IMR-90 (cell line): ENCODE data around the gene KLHDC7B. TPM values are rescaled to one million over a fixed set of nuclear protein-coding genes. Genes with fewer than 3 reads are reported as not detected.

Experiments
- ATAC-seq: fragments of 200-7000 bp; cut with Tn5 transposase; 2 replicates; pipeline ENCODE4 v1.9.1; 2020; ENCODE audit warnings: low read depth, mild to moderate bottlenecking, moderate library complexity
- BruUV-seq: library from RNA; stranded (reverse); fragments of 400-500 nt; replicated peaks from 2 replicates; lab custom pipeline; 2021; lab: Mats Ljungman, UMichigan
- CTCF ChIA-PET: fragments of 300-600 bp; formaldehyde crosslinking; extraction: SDS; loops from one replicate; lab custom pipeline; 2021; ENCODE audit warnings: antibody characterized with exemption; lab: Yijun Ruan, JAX
- POLR2A ChIA-PET: fragments of 300-600 bp; sonication (Branson Sonifier 250); formaldehyde crosslinking; loops from one replicate; lab custom pipeline; 2022; ENCODE audit warnings: antibody characterized with exemption; ENCODE audit not compliant: unreplicated experiment; lab: Charles Lee
- DNase-seq: peaks from one replicate; pipeline ENCODE4 v3.0.0; 2013
- H2AFZ ChIP-seq: replicated peaks from 2 replicates; pipeline ENCODE3; 2013; ENCODE audit warnings: low read length, mild to moderate bottlenecking; ENCODE audit not compliant: poor library complexity
- H2AK5ac ChIP-seq: 2 replicates; pipeline ENCODE4 v1.6.1; 2013; ENCODE audit warnings: low read depth, low read length, inconsistent platforms
- H2AK9ac ChIP-seq: replicated peaks from 2 replicates; pipeline ENCODE3; 2013; ENCODE audit warnings: mild to moderate bottlenecking, low read depth, low read length, moderate library complexity; ENCODE audit not compliant: poor library complexity
- H2BK120ac ChIP-seq: 2 replicates; pipeline ENCODE4 v1.6.1; 2013; ENCODE audit warnings: low read depth, low read length, inconsistent platforms
- H2BK15ac ChIP-seq: 3 replicates; pipeline ENCODE4 v1.6.1; 2013; ENCODE audit warnings: low read depth, low read length, inconsistent platforms
- H2BK20ac ChIP-seq: 2 replicates; pipeline ENCODE4 v1.6.1; 2013; ENCODE audit warnings: low read depth, mild to moderate bottlenecking, inconsistent platforms, low read length, moderate library complexity
- H2BK5ac ChIP-seq: 2 replicates; pipeline ENCODE4 v1.6.1; 2013; ENCODE audit warnings: mild to moderate bottlenecking, low read depth, low read length, inconsistent platforms; ENCODE audit not compliant: poor library complexity, severe bottlenecking
- H3K14ac ChIP-seq: replicated peaks from 2 replicates; pipeline ENCODE4 v1.6.1; 2013; ENCODE audit warnings: low read depth, low read length, inconsistent platforms
- H3K18ac ChIP-seq: 2 replicates; pipeline ENCODE4 v1.6.1; 2013; ENCODE audit warnings: low read depth, low read length, control low read depth
- H3K23ac ChIP-seq: 2 replicates; pipeline ENCODE4 v1.6.1; 2013; ENCODE audit warnings: low read depth, low read length, inconsistent platforms
- H3K27ac ChIP-seq: 2 replicates; pipeline ENCODE4 v1.5.1; 2013; ENCODE audit warnings: mild to moderate bottlenecking, control low read depth, low read length; ENCODE audit not compliant: insufficient read depth
- H3K27me3 ChIP-seq: 2 replicates; pipeline ENCODE4 v1.6.1; 2013; ENCODE audit warnings: low read length; ENCODE audit not compliant: control insufficient read depth, insufficient read depth
- H3K36me3 ChIP-seq: 2 replicates; pipeline ENCODE4 v1.6.1; 2013; ENCODE audit warnings: low read length, mixed read lengths; ENCODE audit not compliant: control insufficient read depth, insufficient read depth
- H3K4ac ChIP-seq: 2 replicates; pipeline ENCODE4 v1.6.1; 2013; ENCODE audit warnings: low read depth, low read length, inconsistent platforms
- H3K4me1 ChIP-seq: 2 replicates; pipeline ENCODE4 v1.6.1; 2013; ENCODE audit warnings: low read length, mixed read lengths; ENCODE audit not compliant: control insufficient read depth, insufficient read depth
- H3K4me2 ChIP-seq: 2 replicates; pipeline ENCODE4 v1.6.1; 2013; ENCODE audit warnings: low read depth, mild to moderate bottlenecking, control low read depth, low read length, moderate library complexity
- H3K4me3 ChIP-seq: 2 replicates; pipeline ENCODE4 v1.5.1; 2013; ENCODE audit warnings: low read depth, mild to moderate bottlenecking, control low read depth, low read length, moderate library complexity; ENCODE audit not compliant: insufficient read depth
- H3K56ac ChIP-seq: 2 replicates; pipeline ENCODE4 v1.6.1; 2013; ENCODE audit warnings: low read length, inconsistent platforms; ENCODE audit not compliant: insufficient read depth; ENCODE audit errors: extremely low read depth
- H3K79me1 ChIP-seq, 2 experiments: 2 replicates each; pipeline ENCODE4 v1.6.1; 2013; ENCODE audit warnings: low read length in 2 of 2, inconsistent platforms in 1 of 2, low read depth in 1 of 2
- H3K9ac ChIP-seq: 2 replicates; pipeline ENCODE4 v1.6.1; 2013; ENCODE audit warnings: low read depth, low read length, control low read depth
- H3K9me1 ChIP-seq: 2 replicates; pipeline ENCODE4 v1.6.1; 2013; ENCODE audit warnings: low read length, inconsistent platforms; ENCODE audit not compliant: insufficient read depth
- H3K9me3 ChIP-seq: 2 replicates; pipeline ENCODE4 v1.6.1; 2013; ENCODE audit warnings: low read length; ENCODE audit not compliant: control insufficient read depth, insufficient read depth
- H4K20me1 ChIP-seq: 2 replicates; pipeline ENCODE4 v1.6.1; 2013; ENCODE audit warnings: low read length, inconsistent platforms; ENCODE audit not compliant: insufficient read depth
- H4K5ac ChIP-seq: 2 replicates; pipeline ENCODE4 v1.6.1; 2013; ENCODE audit warnings: mild to moderate bottlenecking, low read depth, low read length, control low read depth
- H4K8ac ChIP-seq, 2 experiments: 2 replicates each; pipeline ENCODE4 v1.6.1; 2013; ENCODE audit warnings: low read depth in 2 of 2, low read length in 2 of 2, control low read depth in 1 of 2, inconsistent platforms in 1 of 2
- H4K91ac ChIP-seq: 2 replicates; pipeline ENCODE4 v1.6.1; 2013; ENCODE audit warnings: low read depth, low read length, inconsistent platforms; ENCODE audit not compliant: insufficient read depth
- BHLHE40 ChIP-seq: fragments of 150-350 bp; IDR thresholded peaks from 2 replicates; pipeline ENCODE4 v1.6.1; 2016; ENCODE audit warnings: mild to moderate bottlenecking, low read depth, low read length
- CHD1 ChIP-seq: IDR thresholded peaks from 2 replicates; pipeline ENCODE4 v1.6.1; 2012; ENCODE audit warnings: low read depth, low read length, improper control_type of control experiment
- FOS ChIP-seq: fragments of 150-350 bp; IDR thresholded peaks from 2 replicates; pipeline ENCODE4 v1.6.1; 2016; ENCODE audit warnings: low read depth, low read length
- NFE2L2 ChIP-seq: fragments of 150-350 bp; IDR thresholded peaks from 2 replicates; pipeline ENCODE4 v1.6.1; 2016; ENCODE audit warnings: low read depth, mild to moderate bottlenecking, low read length
- POLR2A ChIP-seq: IDR thresholded peaks from 2 replicates; pipeline ENCODE4 v1.6.1; 2012; ENCODE audit warnings: mild to moderate bottlenecking, low read depth, low read length
- RAD21 ChIP-seq: IDR thresholded peaks from 2 replicates; pipeline ENCODE4 v1.6.1; 2012; ENCODE audit warnings: low read length, improper control_type of control experiment
- RCOR1 ChIP-seq: IDR thresholded peaks from 2 replicates; pipeline ENCODE4 v1.6.1; 2012; ENCODE audit warnings: mild to moderate bottlenecking, low read length, improper control_type of control experiment; ENCODE audit not compliant: insufficient replicate concordance
- SMC3 ChIP-seq: fragments of 150-350 bp; IDR thresholded peaks from 2 replicates; pipeline ENCODE4 v1.6.1; 2016; ENCODE audit warnings: low read depth, mild to moderate bottlenecking, antibody characterized with exemption, low read length, moderate library complexity
- WGBS, 2 experiments: methylation state at CpG; one replicate each; pipeline versions ENCODE4 v1.1.5 to v1.1.7; 2013; ENCODE audit warnings: missing lambda C conversion rate in 2 of 2; ENCODE audit not compliant: insufficient read length in 1 of 2; ENCODE audit errors: extremely low coverage in 2 of 2; 5-methylcytosine and 5-hydroxymethylcytosine counted together
- dilution Hi-C: fragments of 300-500 bp; cut with HindIII; formaldehyde crosslinking; loops from one replicate; pipeline ENCODE4 v1.14.3; 2018; ENCODE audit warnings: low sequenced_read_pairs; ENCODE audit not compliant: unreplicated experiment
- in situ Hi-C: fragments of 300-500 bp; cut with MboI; formaldehyde crosslinking; loops from 3 replicates; pipeline ENCODE4 v1.14.3; 2019; ENCODE audit warnings: low sequenced_read_pairs, inconsistent platforms, mixed read lengths
- intact Hi-C: fragments of 100-400 bp; cut with micrococcal nuclease; formaldehyde crosslinking; loops from 2 replicates; pipeline ENCODE4 v1.10.0; 2022
- polyA plus RNA-seq, 3 experiments: library from polyadenylated mRNA; depleted of rRNA; stranded (reverse); fragments of >200 nt; gene quantifications; 2 replicates each; pipeline ENCODE4 v1.2.3, GENCODE V29; 2012; ENCODE audit warnings: low replicate concordance in 1 of 3
- total RNA-seq: library from RNA; depleted of rRNA; stranded (reverse); fragments of >200 nt; gene quantifications from 2 replicates; pipeline ENCODE4 v1.2.3, GENCODE V29; 2012
- TF ChIP-seq, protein P1 (sequence below): conservative IDR thresholded peaks from 2 replicates; pipeline ENCODE4 v1.5.1; 2012; ENCODE audit warnings: mild to moderate bottlenecking, low read depth, low read length, improper control_type of control experiment

The KLHDC7B gene
- total and polyA plus RNA-seq, 2 of the 4 experiments (the other 2 are of a cell fraction): 0.05 TPM; not detected in 1

DNA sequence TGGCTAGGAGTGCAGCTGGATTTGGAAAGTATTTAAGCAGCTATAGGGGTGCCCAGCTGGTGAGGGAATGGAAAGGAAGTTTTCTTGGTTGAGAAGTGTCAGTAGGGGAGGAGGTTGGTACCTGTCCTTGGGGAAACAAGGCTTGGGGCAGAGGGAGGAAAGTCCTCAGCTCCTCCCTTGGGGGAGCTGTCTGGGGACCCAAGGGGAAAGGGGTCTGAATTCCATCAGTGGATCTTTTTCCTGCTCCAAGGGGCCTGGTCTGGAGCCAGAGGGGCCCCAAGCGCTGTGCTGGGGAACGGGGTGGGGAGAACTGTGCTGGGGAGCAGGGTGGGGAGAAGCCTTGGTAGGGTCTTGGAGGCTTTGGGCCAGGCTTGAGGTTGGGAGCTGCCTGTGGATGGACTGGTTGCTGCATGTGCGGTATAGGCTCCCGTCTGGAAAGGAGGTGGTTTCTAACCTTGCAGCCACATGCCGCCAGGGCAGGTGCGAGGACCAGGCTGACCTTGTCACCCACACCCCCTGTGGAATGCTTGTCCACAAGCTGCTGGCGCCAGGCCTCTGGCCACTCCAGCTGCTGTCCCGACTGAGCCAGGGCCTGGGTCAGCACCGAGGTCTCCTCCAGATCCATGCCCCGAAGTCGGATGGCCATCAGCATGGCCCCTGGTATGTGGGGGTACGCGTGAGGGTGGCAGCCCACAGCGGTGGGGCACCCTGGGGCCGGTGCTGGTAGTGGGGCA, 16.9 kb upstream of the KLHDC7B start:
- Histone ChIP-seq H3K14ac (no peak overlapping the region), H2BK5ac (no peak overlapping the region), H3K27ac (no peak overlapping the region), H3K9me3 (no peaks in the 10 kb centered on the region), H3K4me1 (peaks cover 24% of the 10 kb centered on the region), H3K9ac (no peak overlapping the region), H3K27me3 (peaks cover 5% of the 10 kb centered on the region; the same call in 1 of the 2 replicates), H2AFZ (peak overlapping the region; percentile 89), H4K8ac (no peak overlapping the region; a peak in 1 of 4 replicates), H4K5ac (no peak overlapping the region), H3K79me1 (peaks cover 11 to 31% of the 10 kb centered on the region in 2 experiments; a peak in 3 of 4 replicates), H3K4me3 (no peak overlapping the region), H4K20me1 (peaks cover 9% of the 10 kb centered on the region), H3K4me2 (no peak overlapping the region), H2BK15ac (no peak overlapping the region), H2BK120ac (no peak overlapping the region), H3K9me1 (peaks cover 15% of the 10 kb centered on the region), H2BK20ac (no peak overlapping the region), H4K91ac (no peak overlapping the region), H3K56ac (no peak overlapping the region), H2AK9ac (peak overlapping the region; percentile 96), H3K36me3 (peaks cover 3% of the 10 kb centered on the region), H3K23ac (no peak overlapping the region), H3K18ac (no peak overlapping the region), H3K4ac (no peak overlapping the region), H2AK5ac (peak overlapping the region; percentile 27; the same call in 1 of the 2 replicates)
- ChIA-PET POLR2A (no interaction called here), CTCF (no interaction called here)
- TF ChIP-seq POLR2A (no peak), BHLHE40 (no peak), FOS (no peak), NFE2L2 (no peak), RCOR1 (no peak), CHD1 (no peak), SMC3 (no peak), RAD21 (no peak)
- TF ChIP-seq, protein P1, sequence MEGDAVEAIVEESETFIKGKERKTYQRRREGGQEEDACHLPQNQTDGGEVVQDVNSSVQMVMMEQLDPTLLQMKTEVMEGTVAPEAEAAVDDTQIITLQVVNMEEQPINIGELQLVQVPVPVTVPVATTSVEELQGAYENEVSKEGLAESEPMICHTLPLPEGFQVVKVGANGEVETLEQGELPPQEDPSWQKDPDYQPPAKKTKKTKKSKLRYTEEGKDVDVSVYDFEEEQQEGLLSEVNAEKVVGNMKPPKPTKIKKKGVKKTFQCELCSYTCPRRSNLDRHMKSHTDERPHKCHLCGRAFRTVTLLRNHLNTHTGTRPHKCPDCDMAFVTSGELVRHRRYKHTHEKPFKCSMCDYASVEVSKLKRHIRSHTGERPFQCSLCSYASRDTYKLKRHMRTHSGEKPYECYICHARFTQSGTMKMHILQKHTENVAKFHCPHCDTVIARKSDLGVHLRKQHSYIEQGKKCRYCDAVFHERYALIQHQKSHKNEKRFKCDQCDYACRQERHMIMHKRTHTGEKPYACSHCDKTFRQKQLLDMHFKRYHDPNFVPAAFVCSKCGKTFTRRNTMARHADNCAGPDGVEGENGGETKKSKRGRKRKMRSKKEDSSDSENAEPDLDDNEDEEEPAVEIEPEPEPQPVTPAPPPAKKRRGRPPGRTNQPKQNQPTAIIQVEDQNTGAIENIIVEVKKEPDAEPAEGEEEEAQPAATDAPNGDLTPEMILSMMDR: no peak
- WGBS, 2 experiments: 77% methylated on average over 3 of the region's 15 CpGs; no CpG with 5 or more reads in 1 of the 2 experiments
- in situ Hi-C loops: loop anchor here (5.0 kb wide), 1 partner anchor 48 kb away; the partner anchor contains the start of gene CPT1B
- intact Hi-C loops: loop anchor here (5.0 kb wide), 1 partner anchor 53 kb away; the partner anchor contains the start of gene CHKB
- dilution Hi-C loops: no loop called here
- DNase-seq: no peak
- no peak for ATAC-seq
- BruUV-seq: no TSS peak
